H1 (cell line): ENCODE results near the gene FAM221B. TPM values are rescaled to one million over a fixed set of nuclear protein-coding genes. Genes with fewer than 3 reads are reported as not detected.

ENCODE experiments used
- CEBPB ChIP-seq: IDR thresholded peaks from 2 replicates; pipeline ENCODE4 v1.6.1; 2012; ENCODE audit warnings: low read depth, low read length
- HDAC6 ChIP-seq: IDR thresholded peaks from one replicate; pipeline ENCODE4 v1.7.1; 2012; ENCODE audit warnings: low read depth, mild to moderate bottlenecking, inconsistent platforms, low read length, moderate library complexity
- polyA plus RNA-seq, 7 experiments: library from polyadenylated mRNA; depleted of rRNA in 3 of 7; stranded (reverse) in 5 of 7; unstranded in 2 of 7; fragments of >200 nt in 5 of 7; fragments of 200-250 nt in 2 of 7; gene quantifications; 1 replicate in 5 of 7; 2 replicates in 1 of 7; 4 replicates in 1 of 7; pipeline versions ENCODE4 v1.2.1 to v1.2.3, GENCODE V29; 2011 to 2013; ENCODE audit warnings: missing spikeins in 2 of 7, mixed read lengths in 2 of 7
- total RNA-seq: library from RNA; stranded (reverse); fragmentation: NEBNext Ultra II Directional; extraction: Animal tissue kit (Norgen Biotek cat#: 25700); gene quantifications from 2 replicates; pipeline ENCODE4 v1.2.1, GENCODE V29; 2021
- TF ChIP-seq, protein P1 (sequence below): fragments of 300-600 bp; sonication (generic); IDR thresholded peaks from 2 replicates; pipeline ENCODE4 v1.7.1; 2012; ENCODE audit warnings: low read length, moderate library complexity, mild to moderate bottlenecking, inconsistent platforms; ENCODE audit not compliant: insufficient replicate concordance
- TF ChIP-seq, protein P2 (sequence below), 3 experiments: IDR thresholded peaks; 1 replicate in 2 of 3; 2 replicates in 1 of 3; pipeline versions ENCODE4 v1.5.1 to v1.6.1; 2011; ENCODE audit warnings: low read length in 3 of 3, mild to moderate bottlenecking in 3 of 3, inconsistent platforms in 2 of 3, low read depth in 1 of 3, moderate library complexity in 1 of 3; ENCODE audit not compliant: insufficient read depth in 1 of 3; ENCODE audit errors: control extremely low read depth in 1 of 3

FAM221B gene
- total and polyA plus RNA-seq, 2 of the 8 experiments (the other 6 are each of a cell fraction or from before 2014, with no cell fraction given): not detected

DNA sequence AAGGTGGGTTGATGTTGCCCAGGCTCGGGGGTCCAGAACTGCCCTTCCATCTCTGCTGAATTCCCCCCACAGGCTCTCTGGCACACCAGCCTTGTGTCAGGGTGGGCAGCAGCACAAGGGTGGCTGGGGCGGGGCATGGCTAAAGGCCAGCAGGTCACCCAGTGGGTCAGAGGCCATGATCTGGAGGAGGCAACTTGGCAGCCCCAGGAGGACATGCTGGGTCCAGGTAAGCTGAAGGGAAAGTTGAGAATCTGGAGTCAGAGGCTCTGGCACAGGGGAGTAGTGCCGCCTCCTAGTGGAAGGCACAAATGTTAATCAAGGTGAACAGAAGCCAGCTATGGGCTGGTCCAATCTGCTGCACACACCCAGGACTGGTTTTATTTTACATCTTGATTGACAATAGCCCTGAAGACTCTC is 6.7 kb upstream of the FAM221B start (continued):
- TF ChIP-seq, protein P1, sequence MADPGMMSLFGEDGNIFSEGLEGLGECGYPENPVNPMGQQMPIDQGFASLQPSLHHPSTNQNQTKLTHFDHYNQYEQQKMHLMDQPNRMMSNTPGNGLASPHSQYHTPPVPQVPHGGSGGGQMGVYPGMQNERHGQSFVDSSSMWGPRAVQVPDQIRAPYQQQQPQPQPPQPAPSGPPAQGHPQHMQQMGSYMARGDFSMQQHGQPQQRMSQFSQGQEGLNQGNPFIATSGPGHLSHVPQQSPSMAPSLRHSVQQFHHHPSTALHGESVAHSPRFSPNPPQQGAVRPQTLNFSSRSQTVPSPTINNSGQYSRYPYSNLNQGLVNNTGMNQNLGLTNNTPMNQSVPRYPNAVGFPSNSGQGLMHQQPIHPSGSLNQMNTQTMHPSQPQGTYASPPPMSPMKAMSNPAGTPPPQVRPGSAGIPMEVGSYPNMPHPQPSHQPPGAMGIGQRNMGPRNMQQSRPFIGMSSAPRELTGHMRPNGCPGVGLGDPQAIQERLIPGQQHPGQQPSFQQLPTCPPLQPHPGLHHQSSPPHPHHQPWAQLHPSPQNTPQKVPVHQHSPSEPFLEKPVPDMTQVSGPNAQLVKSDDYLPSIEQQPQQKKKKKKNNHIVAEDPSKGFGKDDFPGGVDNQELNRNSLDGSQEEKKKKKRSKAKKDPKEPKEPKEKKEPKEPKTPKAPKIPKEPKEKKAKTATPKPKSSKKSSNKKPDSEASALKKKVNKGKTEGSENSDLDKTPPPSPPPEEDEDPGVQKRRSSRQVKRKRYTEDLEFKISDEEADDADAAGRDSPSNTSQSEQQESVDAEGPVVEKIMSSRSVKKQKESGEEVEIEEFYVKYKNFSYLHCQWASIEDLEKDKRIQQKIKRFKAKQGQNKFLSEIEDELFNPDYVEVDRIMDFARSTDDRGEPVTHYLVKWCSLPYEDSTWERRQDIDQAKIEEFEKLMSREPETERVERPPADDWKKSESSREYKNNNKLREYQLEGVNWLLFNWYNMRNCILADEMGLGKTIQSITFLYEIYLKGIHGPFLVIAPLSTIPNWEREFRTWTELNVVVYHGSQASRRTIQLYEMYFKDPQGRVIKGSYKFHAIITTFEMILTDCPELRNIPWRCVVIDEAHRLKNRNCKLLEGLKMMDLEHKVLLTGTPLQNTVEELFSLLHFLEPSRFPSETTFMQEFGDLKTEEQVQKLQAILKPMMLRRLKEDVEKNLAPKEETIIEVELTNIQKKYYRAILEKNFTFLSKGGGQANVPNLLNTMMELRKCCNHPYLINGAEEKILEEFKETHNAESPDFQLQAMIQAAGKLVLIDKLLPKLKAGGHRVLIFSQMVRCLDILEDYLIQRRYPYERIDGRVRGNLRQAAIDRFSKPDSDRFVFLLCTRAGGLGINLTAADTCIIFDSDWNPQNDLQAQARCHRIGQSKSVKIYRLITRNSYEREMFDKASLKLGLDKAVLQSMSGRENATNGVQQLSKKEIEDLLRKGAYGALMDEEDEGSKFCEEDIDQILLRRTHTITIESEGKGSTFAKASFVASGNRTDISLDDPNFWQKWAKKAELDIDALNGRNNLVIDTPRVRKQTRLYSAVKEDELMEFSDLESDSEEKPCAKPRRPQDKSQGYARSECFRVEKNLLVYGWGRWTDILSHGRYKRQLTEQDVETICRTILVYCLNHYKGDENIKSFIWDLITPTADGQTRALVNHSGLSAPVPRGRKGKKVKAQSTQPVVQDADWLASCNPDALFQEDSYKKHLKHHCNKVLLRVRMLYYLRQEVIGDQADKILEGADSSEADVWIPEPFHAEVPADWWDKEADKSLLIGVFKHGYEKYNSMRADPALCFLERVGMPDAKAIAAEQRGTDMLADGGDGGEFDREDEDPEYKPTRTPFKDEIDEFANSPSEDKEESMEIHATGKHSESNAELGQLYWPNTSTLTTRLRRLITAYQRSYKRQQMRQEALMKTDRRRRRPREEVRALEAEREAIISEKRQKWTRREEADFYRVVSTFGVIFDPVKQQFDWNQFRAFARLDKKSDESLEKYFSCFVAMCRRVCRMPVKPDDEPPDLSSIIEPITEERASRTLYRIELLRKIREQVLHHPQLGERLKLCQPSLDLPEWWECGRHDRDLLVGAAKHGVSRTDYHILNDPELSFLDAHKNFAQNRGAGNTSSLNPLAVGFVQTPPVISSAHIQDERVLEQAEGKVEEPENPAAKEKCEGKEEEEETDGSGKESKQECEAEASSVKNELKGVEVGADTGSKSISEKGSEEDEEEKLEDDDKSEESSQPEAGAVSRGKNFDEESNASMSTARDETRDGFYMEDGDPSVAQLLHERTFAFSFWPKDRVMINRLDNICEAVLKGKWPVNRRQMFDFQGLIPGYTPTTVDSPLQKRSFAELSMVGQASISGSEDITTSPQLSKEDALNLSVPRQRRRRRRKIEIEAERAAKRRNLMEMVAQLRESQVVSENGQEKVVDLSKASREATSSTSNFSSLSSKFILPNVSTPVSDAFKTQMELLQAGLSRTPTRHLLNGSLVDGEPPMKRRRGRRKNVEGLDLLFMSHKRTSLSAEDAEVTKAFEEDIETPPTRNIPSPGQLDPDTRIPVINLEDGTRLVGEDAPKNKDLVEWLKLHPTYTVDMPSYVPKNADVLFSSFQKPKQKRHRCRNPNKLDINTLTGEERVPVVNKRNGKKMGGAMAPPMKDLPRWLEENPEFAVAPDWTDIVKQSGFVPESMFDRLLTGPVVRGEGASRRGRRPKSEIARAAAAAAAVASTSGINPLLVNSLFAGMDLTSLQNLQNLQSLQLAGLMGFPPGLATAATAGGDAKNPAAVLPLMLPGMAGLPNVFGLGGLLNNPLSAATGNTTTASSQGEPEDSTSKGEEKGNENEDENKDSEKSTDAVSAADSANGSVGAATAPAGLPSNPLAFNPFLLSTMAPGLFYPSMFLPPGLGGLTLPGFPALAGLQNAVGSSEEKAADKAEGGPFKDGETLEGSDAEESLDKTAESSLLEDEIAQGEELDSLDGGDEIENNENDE: no peak
- no peak for TF ChIP-seq CEBPB
- no peak for TF ChIP-seq HDAC6
- TF ChIP-seq, protein P2, sequence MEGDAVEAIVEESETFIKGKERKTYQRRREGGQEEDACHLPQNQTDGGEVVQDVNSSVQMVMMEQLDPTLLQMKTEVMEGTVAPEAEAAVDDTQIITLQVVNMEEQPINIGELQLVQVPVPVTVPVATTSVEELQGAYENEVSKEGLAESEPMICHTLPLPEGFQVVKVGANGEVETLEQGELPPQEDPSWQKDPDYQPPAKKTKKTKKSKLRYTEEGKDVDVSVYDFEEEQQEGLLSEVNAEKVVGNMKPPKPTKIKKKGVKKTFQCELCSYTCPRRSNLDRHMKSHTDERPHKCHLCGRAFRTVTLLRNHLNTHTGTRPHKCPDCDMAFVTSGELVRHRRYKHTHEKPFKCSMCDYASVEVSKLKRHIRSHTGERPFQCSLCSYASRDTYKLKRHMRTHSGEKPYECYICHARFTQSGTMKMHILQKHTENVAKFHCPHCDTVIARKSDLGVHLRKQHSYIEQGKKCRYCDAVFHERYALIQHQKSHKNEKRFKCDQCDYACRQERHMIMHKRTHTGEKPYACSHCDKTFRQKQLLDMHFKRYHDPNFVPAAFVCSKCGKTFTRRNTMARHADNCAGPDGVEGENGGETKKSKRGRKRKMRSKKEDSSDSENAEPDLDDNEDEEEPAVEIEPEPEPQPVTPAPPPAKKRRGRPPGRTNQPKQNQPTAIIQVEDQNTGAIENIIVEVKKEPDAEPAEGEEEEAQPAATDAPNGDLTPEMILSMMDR (IDR thresholded peaks at IDR 0.05; ENCODE audit: control extremely low read depth in 1 of 3, insufficient read depth in 1 of 3, low read depth in 1 of 3, low read length in 3 of 3): peak; percentile 55 to 82 (median 72)
